Suppressor macrophage treated with lipopolysaccharide for 4 hours (primary cell): ENCODE results near the gene EHBP1L1.
A peak's percentile ranks its signal among the peaks of the same experiment; 100 is the strongest.
"Not testable (repeated sequence)": the region's sequence is repeated elsewhere in the genome, so short reads cannot be mapped to it uniquely, and the experiment has no call there.

Experiments
- DNase-seq: peaks from one replicate; pipeline ENCODE4 v3.0.0-alpha.2; 2020

The EHBP1L1 gene

GRCh38 chr11:65618763-65619162 is 42.9 kb downstream of the EHBP1L1 start:
- no peak for DNase-seq

- no peak for DNase-seq
These were observed 43.6 kb downstream of the EHBP1L1 start for GRCh38 chr11:65619281-65619928.

DNA sequence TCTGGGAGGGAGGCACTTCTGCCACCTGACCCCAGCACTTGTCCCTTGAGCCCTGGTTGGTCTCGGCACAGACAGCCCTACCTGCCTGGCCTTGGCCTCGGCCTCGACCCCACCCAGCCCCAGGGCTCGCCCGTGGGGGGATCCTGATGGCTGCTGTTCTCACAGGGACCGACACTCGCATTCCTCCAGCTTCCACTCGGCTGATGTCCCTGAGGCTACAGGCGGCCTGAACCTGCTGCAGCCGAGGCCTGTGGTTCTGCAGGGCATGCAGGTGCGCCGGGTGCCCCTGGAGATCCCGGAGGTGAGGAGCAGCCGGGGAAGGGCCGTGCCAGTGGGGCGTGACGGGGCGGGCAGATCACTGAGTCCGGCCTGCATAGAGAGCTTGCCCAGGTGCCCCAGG is 44.8 kb downstream of the EHBP1L1 start:
- no peak for DNase-seq

DNA sequence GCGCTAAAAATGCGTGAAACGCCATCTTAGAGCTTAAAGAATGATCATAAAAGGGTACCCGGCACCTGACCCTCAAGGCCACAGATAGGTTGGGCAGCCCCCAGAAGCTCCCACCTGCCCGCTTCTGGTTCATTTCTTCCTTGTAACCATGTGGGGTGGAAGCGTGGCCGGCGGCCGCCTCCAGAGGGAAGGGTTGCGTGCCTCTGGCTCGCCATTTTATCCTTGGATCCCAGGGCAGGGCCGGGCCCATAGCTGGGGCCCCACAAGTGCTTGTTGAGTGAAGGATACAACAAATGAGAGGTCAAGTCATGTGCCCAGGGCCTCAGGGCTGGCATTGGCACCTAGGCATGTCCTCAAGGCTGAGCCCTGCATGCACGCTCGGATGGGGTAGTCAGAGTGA is 45.6 kb downstream of the EHBP1L1 start:
- DNase-seq, result no peak

GRCh38 chr11:65622011-65622410 is 46.2 kb downstream of the EHBP1L1 start:
- no peak for DNase-seq

DNA sequence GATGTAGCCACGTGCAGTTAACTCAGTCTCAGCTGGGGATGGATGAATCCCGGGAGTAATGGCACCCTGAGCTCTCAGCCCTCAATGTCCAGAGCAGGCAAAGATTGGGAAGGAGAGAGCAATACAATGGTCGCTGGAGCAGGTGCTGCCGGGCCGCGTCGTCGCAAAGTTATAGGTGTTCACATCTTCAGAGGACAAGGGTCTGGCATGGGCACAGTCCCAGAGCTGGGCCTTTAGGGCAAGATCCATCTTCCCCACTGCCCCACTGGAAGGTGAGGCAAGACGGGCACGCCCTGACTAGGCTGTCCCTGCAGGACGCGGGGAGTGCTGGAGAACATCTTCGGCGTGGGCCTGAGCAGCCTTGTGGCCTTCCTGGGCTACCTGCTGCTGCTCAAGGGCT is 47.3 kb downstream of the EHBP1L1 start:
- no peak for DNase-seq

- DNase-seq, result no peak
These were observed 48.2 kb downstream of the EHBP1L1 start for GRCh38 chr11:65623852-65624616.

DNA sequence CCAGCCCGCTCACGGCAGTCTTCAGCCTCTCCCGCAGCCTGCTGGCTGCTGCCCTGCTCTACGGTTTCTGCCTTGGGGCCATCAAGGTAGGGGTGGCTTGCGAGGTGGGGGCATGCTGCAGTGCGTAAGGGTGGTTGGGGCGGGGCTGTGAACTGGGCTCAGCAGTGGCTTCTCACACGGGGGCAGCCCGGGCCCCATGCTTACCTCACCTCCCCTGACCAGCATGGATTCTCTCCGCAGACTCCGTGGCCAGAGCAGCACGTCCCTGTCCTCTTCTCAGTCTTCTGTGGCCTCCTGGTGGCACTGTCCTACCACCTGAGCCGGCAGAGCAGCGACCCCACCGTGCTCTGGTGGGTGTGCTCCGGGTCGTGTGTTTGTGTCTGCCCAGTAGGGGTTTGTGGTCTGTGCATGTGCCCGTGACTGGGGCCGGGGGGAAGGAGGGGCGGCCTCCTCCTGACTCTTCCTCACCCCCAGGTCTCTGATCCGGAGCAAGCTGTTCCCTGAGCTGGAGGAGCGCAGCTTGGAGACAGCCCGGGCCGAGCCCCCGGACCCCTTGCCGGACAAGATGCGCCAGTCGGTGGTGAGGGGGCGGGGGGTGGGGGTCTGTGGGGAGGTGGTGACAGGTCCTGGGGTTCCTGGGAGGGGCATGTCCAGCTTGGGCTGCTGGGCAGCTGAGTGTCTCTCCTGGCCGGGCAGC is 49.2 kb downstream of the EHBP1L1 start:
- DNase-seq, result no peak

DNA sequence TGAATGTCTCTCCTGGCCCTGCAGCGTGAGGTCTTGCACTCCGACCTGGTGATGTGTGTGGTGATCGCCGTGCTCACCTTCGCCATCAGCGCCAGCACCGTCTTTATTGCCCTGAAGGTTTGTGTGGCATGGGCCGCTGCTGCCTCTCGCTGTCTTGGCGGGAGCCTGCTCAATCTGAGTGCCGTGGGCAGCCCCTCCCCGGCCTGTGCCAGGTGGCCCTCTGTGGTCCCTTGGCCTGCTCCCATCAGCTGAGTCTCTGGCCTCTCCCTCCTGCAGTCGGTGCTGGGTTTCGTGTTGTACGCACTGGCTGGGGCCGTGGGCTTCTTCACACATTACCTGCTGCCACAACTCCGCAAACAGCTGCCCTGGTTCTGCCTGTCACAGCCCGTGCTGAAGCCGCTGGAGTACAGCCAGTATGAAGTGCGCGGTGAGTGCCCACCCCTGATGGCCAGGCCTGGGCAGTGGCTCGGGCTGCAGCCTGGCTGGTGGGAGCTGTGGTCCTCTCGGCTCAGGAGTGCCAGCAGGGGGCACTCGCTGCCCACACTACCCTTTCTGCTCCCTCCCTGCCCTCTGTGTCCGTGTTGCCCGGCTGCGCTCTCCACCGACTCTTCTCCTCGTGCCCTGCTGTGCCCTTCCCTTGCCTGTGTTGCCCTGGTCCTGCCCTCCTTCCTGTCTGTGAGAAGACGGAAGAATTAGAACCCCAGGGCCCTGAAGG is 49.9 kb downstream of the EHBP1L1 start:
- peak; percentile 79 for DNase-seq

DNA sequence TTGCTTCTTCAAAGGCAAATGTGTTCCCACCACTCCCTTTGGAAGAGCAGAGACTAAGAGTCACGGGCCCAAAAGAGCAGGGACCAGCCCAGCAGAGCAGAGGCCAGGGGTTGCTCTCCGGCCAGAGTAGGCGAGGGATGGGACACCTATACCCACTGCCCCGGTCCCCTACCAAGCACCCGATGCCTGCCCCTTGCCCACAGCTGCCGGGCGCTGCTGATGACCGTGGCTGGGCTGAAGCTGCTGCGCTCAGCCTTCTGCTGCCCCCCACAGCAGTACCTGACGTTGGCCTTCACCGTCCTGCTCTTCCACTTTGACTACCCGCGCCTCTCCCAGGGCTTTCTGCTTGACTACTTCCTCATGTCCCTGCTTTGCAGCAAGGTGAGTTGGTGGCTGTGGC is 51.3 kb downstream of the EHBP1L1 start:
- no peak for DNase-seq

DNA sequence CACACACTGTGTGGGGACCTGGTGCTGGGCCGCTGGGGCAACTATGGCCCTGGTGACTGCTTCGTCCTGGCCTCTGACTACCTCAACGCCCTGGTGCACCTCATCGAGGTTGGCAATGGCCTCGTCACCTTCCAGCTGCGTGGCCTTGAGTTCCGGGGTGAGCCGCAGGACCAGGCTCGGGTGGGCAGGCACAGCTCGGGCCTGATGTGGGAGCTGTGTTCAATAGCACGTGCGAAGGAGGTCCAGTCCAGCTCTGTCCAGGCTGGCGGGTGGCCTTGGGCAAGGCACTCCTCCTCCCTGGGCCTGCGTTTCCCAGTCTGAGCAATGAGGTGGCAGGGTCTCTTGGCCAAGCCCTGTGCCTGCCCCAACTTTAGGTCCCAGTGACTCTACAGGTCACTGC is 53.7 kb downstream of the EHBP1L1 start:
- no peak for DNase-seq

- DNase-seq, result no peak
These were observed 54.4 kb downstream of the EHBP1L1 start for GRCh38 chr11:65630215-65630614.

GRCh38 chr11:65633390-65634108 is 57.7 kb downstream of the EHBP1L1 start:
- no peak for DNase-seq

DNA sequence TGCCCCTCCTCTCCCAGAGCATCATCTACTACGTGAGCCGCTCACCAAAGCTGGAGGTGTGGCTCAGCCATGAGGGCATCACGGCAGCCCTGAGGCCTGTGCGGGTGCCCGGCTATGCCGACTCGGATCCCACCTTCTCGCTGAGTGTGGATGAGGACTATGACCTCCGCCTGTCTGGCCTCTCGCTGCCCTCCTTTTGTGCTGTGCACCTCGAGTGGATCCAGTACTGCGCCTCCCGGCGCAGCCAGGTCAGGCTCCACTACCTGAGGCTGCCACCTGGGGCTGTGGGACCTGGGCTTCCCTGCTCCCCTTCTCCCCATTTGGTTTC is 58.2 kb downstream of the EHBP1L1 start:
- DNase-seq, result no peak

- no peak for DNase-seq
These were observed 58.6 kb downstream of the EHBP1L1 start for GRCh38 chr11:65634440-65634839.

GRCh38 chr11:65634905-65635731 is 59.3 kb downstream of the EHBP1L1 start:
- no peak for DNase-seq

- no peak for DNase-seq
These were observed 60.5 kb downstream of the EHBP1L1 start for GRCh38 chr11:65636108-65637031.

DNA sequence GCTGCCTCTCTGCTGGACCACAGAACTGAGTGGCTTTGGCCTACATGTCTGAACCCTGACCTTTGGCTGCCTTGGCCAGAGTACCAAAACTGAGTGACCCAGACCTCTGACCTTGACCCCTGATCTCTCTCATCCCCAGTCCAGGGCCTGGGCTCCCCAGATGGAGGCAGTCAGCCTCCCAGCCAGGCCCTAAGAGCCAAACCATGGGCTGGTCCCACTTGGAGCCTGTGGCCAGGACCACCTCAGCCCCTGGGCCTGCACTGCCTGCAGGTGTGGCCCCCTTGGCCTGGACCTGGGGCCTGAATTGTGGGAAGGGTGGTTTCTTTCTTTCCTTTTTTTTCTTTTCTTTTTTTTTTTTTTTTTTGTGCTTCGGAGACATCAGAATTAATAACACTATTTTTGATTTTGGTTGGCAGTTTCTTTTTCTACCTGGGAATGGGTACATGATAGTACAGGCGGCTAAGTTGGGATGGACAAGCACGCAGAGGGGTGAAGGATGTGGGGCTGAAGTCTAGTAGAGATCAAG is 61.2 kb downstream of the EHBP1L1 start:
- DNase-seq, result no peak

GRCh38 chr11:65637794-65638419 is 62.1 kb downstream of the EHBP1L1 start, which contains the start of gene SIPA1:
SIPA1 (plus strand) TSS chr11:65638101; CDS start chr11:65640922, 2,821 bp downstream.
- peak; percentile 91 for DNase-seq

DNA sequence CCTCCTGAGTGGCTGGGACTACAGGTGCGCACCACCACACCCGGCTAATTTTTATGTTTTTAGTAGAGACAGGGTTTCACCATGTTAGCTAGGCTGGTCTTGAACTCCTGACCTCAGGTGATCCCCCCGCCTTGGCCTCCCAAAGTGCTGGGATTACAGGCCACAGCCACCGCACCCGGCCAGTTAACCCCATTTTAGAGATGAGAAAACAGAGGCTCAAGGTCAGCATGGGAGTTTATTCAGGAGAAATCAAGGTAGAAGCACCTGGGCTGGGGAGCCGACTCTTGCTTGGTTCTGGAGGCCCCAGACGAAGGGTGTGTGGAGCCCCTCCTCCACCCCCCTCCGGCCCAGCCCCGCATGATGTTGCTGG is 63.4 kb downstream of the EHBP1L1 start:
- DNase-seq, result not testable (repeated sequence)
